Ectodermal cell (in vitro differentiated cells): Measurements from ENCODE around the gene COP1.

Source experiments
- H3K27ac ChIP-seq: 2 replicates; pipeline ENCODE4 v1.7.0; 2013; ENCODE audit warnings: mild to moderate bottlenecking, low read depth, low read length; ENCODE audit not compliant: insufficient read depth, poor library complexity, severe bottlenecking
- H3K27me3 ChIP-seq: 2 replicates; pipeline ENCODE4 v1.7.0; 2013; ENCODE audit warnings: mild to moderate bottlenecking, low read length; ENCODE audit not compliant: insufficient read depth, control insufficient read depth, poor library complexity, severe bottlenecking
- H3K36me3 ChIP-seq: one replicate; pipeline ENCODE4 v1.7.0; 2013; ENCODE audit warnings: low read length; ENCODE audit not compliant: control insufficient read depth, insufficient read depth
- H3K4me1 ChIP-seq: one replicate; pipeline ENCODE4 v1.7.0; 2013; ENCODE audit warnings: low read length; ENCODE audit not compliant: control insufficient read depth, insufficient read depth
- H3K4me3 ChIP-seq: 2 replicates; pipeline ENCODE4 v1.7.0; 2013; ENCODE audit warnings: low read depth, low read length, control low read depth; ENCODE audit not compliant: insufficient read depth
- H3K9me3 ChIP-seq: 2 replicates; pipeline ENCODE4 v1.7.0; 2013; ENCODE audit warnings: mild to moderate bottlenecking, low read length, moderate library complexity; ENCODE audit not compliant: control insufficient read depth
- WGBS, 2 experiments: methylation state at CpG; one replicate each; pipeline ENCODE4 v1.1.7; 2013; ENCODE audit warnings: missing lambda C conversion rate in 2 of 2; 5-methylcytosine and 5-hydroxymethylcytosine counted together

The COP1 gene

DNA sequence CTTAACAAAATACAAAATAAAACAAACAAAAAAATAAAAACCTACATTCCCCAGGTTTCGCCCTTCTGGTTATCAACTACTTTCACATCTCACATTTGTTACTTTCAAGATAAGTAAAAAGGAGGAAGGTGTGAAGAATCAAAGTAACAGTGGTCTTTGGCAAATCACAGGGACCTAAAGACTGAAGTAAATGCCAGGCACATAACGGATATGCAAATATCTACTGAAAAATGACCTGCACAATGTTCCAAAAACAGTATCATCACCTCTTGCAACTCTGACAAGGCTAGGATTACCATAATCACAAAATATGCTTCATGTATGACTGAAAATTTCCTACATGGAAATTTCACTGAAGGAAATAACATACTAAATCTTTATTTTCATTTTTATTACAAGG lies 29.3 kb downstream of the COP1 start:
- H3K4me1 ChIP-seq: no peaks in the 10 kb centered on the region
- 100% methylated on average over 1 to 2 of the region's 2 CpGs for WGBS, 2 experiments
- H3K36me3 ChIP-seq: peaks cover 6% of the 10 kb centered on the region
- no peak overlapping the region for H3K27ac ChIP-seq
- no peaks in the 10 kb centered on the region for H3K9me3 ChIP-seq
- no peak overlapping the region for H3K4me3 ChIP-seq
- H3K27me3 ChIP-seq: no peaks in the 10 kb centered on the region

DNA sequence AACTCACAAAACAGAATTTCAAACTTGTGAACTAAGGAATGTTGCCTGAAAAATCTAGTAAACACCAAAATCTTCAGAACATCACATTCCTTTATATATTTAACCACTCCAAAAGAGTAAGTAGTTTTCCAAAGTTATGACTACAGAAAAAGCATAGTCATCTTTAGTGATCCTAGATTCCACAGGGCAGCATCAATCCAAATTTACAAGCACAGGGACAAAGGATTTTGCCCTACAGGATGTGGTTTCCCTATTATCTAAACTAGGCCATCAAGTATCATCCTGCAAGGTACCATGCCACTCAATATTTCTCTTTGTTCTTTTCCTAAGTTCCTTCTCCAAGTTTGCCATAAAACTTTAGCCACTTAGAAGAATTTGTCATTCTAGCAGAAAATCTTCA lies 33.0 kb downstream of the COP1 start:
- no peaks in the 10 kb centered on the region for H3K27me3 ChIP-seq
- no peak overlapping the region for H3K27ac ChIP-seq
- H3K9me3 ChIP-seq: peaks cover 5% of the 10 kb centered on the region
- no peak overlapping the region for H3K4me3 ChIP-seq
- peaks cover 19% of the 10 kb centered on the region for H3K36me3 ChIP-seq
- H3K4me1 ChIP-seq: no peaks in the 10 kb centered on the region

DNA sequence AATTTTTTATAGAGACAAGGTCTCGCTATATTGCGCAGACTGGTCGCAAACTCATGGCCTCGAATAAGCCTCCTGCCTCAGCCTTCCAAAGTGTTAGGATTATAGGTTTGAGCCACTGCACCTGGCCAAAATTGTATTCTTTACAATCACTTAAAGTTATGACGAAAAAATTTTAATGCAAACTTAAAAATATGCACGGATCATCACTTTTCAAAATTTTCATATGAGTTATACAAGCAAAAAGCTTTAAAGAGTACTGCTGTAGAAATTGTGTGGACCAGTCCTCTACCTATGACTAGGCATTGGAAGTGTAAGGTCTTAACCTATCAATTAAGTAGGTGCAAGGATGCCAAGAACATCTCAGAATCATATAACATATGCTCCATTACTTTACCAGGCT lies 34.9 kb downstream of the COP1 start:
- no peaks in the 10 kb centered on the region for H3K27me3 ChIP-seq
- H3K27ac ChIP-seq: no peak overlapping the region
- H3K4me3 ChIP-seq: no peak overlapping the region
- 94 to 95% methylated on average over 6 of the region's 6 CpGs for WGBS, 2 experiments
- no peaks in the 10 kb centered on the region for H3K4me1 ChIP-seq
- peaks cover 5% of the 10 kb centered on the region for H3K9me3 ChIP-seq
- H3K36me3 ChIP-seq: peaks cover 19% of the 10 kb centered on the region

DNA sequence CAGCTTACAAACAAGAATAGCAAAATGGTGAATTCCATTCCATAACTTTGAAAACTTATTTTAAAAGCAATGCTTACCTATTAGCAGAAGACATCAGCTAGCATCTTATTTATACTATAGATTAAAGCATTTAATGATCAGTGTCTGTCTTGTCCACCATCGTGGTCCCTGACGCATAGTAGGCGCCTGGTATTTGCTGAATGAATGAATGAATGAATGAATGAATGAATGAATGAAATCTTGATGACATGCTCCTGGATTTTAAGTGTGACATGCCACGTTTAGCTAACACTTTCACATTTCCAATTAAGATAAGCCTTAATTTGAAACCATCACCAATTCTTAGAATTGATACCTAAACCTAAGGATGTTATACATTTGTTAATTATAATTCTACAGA lies 39.9 kb downstream of the COP1 start:
- H3K36me3 ChIP-seq: peaks cover 14% of the 10 kb centered on the region
- H3K4me1 ChIP-seq: no peaks in the 10 kb centered on the region
- H3K4me3 ChIP-seq: no peak overlapping the region

DNA sequence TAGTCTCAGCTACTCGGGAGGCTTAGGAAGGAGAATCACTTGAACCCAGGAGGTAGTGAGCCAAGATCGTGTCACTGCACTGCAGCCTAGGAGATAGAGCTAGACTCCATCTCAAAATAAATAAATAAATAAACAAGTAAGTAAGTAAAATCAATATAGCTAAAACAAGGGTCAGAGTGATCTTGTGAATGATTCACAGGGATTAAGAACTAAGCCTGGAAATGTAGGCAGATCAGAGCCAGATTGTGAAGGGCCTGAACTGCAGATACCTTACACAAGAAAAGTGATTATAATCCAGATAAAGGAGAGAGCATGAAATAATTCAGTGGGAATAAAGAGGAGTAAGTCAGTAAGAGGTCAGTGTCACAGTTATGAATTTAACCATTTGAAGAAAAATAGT lies 41.5 kb downstream of the COP1 start:
- 100% methylated on average over 2 of the region's 2 CpGs for WGBS, 2 experiments
- Histone ChIP-seq H3K27me3 (no peaks in the 10 kb centered on the region), H3K4me3 (no peak overlapping the region), H3K36me3 (peaks cover 5% of the 10 kb centered on the region), H3K9me3 (no peaks in the 10 kb centered on the region), H3K4me1 (no peaks in the 10 kb centered on the region), H3K27ac (no peak overlapping the region)

More for the DNA sequence above, 39.9 kb downstream of the COP1 start:
- WGBS, 2 experiments: 96 to 97% methylated on average over 3 to 4 of the region's 4 CpGs
- peaks cover 5% of the 10 kb centered on the region for H3K9me3 ChIP-seq
- no peaks in the 10 kb centered on the region for H3K27me3 ChIP-seq
- no peak overlapping the region for H3K27ac ChIP-seq

DNA sequence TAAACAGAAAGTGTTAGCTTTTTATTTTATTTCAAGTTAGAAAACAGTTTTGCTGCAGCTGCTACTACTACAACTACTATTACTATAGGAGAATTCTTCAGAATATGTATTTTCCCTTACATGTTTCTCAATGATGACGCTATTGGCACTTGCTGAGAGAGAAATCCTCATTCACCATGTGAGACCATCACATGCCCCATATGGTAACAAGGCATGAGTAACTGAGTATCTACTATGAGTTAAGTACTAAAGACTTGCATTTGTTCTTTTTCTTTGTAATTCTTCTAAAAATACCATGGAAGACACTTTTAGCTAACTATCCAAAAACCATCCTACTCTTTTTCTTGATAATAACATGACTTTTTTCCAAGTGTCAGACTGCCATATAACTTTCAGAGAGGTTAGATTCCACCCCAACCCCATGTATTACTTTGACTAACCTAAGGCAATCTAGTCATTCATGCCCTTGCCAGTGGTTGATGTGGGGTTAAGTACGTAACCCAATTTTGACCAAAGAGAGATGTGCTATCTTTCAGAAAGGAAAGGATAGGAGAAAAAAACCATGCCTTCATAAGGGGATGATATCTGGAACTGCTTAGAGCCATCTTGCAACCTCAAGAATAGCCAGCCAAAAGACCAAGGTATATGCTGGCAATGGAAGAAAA lies 42.9 kb downstream of the COP1 start:
- Histone ChIP-seq H3K9me3 (no peaks in the 10 kb centered on the region), H3K36me3 (peaks cover 3% of the 10 kb centered on the region), H3K4me3 (no peak overlapping the region), H3K27ac (no peak overlapping the region), H3K27me3 (no peaks in the 10 kb centered on the region), H3K4me1 (no peaks in the 10 kb centered on the region)
- WGBS, 2 experiments: 94 to 100% methylated on average over 2 of the region's 2 CpGs

DNA sequence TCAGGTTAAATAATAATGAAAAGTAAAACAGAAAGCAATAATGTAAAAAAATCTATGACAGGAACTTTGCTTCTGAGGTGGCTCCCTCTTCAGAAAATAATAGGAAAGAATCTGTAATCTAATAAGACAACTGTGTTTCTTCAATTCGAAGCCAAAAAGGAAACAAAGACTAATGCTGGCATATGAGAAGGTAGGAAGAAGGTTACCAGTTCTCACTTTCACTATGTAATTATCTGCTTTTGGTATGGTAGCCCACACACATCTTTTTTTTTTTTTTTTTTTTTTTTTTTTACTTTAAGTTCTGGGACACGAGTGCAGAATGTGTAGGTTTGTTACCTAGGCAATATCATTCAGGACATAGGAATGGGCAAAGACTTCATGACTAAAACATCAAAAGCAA lies 47.1 kb downstream of the COP1 start:
- H3K4me3 ChIP-seq: no peak overlapping the region
- peaks cover 3% of the 10 kb centered on the region for H3K36me3 ChIP-seq
- H3K27ac ChIP-seq: no peak overlapping the region
- H3K4me1 ChIP-seq: no peaks in the 10 kb centered on the region
- peaks cover 4% of the 10 kb centered on the region for H3K9me3 ChIP-seq
- H3K27me3 ChIP-seq: no peaks in the 10 kb centered on the region
- WGBS, 2 experiments: 89 to 100% methylated on average over 1 to 2 of the region's 2 CpGs

DNA sequence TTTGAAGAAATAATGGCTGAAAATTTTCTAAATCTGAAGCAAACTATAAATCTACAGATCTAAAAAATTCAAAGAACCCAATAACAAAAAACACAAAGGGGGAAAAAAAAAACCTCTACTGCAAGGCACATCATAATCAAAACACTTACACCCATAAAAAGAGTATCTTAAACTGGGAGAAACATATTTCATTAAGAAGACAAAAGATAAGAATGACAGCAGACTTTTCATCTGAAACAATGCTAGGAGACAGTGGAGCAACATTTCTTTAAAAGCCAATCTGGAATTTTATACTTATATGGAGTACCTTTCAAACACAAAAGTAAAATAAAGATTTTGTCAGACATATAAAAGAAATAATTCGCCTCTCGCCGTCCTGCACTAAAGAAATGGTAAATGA lies 49.1 kb downstream of the COP1 start:
- Histone ChIP-seq H3K36me3 (peaks cover 3% of the 10 kb centered on the region), H3K4me3 (no peak overlapping the region)
- WGBS, 2 experiments: 100% methylated on average over 3 of the region's 3 CpGs; no CpG with 5 or more reads in 1 of the 2 experiments

DNA sequence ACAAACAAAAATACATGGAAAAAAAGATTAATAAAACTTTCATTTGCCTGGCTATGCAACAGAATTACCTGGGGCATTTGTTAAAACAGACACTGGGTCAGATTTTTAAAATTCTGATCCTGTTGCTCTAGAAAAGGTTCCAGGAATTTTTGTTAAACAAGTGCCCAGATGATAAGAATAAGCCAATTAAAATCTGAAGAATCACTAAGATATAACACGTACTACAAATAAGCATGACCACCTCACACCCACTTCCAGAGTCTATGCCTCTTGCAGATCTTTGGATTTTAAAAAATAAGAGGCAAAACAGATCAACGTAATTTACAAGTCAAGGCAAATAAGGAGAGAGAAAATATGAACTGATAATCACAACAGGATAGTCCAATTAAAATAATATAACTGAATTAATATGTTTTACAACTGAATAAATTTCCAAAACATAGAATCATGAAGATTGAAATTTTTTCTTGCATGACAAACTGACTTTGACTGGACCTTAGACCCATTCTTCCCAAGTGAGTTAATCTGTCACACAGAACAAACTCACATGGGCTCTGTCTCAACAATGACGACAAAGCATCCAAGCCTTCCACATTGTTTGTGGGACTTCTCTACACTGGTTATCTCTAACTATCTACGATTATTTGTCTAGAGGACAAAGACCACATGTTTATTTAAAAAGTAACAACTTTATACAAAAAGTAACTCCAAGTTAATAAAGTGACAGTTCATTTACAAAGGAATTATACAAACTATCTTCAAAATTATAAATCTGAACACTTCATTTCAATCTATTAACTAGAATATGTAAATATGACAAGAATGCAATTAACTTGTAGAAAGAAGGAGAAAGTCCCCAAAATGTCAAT lies 56.9 kb downstream of the COP1 start:
- no peak overlapping the region for H3K27ac ChIP-seq
- 81 to 91% methylated on average over 3 to 4 of the region's 4 CpGs for WGBS, 2 experiments

More for the DNA sequence above, 49.1 kb downstream of the COP1 start:
- Histone ChIP-seq H3K27me3 (no peaks in the 10 kb centered on the region), H3K27ac (no peak overlapping the region), H3K9me3 (peaks cover 4% of the 10 kb centered on the region), H3K4me1 (no peaks in the 10 kb centered on the region)

DNA sequence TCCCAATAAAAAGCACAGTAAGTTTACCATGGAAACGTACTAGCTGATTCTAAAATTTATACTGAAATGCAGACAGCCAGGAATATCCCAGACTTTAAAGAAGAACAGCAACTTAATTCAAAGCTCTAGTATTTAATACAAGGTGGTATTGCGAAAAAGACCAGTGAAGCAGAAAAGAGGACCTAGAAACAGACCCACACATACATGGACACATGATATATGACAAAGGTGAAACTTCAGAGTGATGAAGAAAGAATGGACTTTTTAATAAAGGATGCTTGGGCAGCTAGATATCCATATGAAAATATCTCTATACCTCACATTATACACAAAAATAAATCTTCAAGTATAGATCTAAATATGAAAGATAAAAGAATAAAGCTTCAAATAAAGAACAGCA lies 62.6 kb downstream of the COP1 start:
- H3K27me3 ChIP-seq: no peaks in the 10 kb centered on the region
- H3K36me3 ChIP-seq: no peaks in the 10 kb centered on the region
- no peaks in the 10 kb centered on the region for H3K4me1 ChIP-seq
- 89 to 97% methylated on average over 1 to 2 of the region's 2 CpGs for WGBS, 2 experiments
- H3K27ac ChIP-seq: no peak overlapping the region
- H3K9me3 ChIP-seq: no peaks in the 10 kb centered on the region
- H3K4me3 ChIP-seq: no peak overlapping the region

More for the DNA sequence above, 56.9 kb downstream of the COP1 start:
- no peaks in the 10 kb centered on the region for H3K9me3 ChIP-seq
- H3K4me1 ChIP-seq: no peaks in the 10 kb centered on the region
- no peak overlapping the region for H3K4me3 ChIP-seq
- H3K36me3 ChIP-seq: no peaks in the 10 kb centered on the region
- H3K27me3 ChIP-seq: no peaks in the 10 kb centered on the region
